ENCODE measurements around the gene SYTL2.
"Not testable (repeated sequence)": the region's sequence is repeated elsewhere in the genome, so short reads cannot be mapped to it uniquely, and the experiment has no call there.

The SYTL2 gene

DNA sequence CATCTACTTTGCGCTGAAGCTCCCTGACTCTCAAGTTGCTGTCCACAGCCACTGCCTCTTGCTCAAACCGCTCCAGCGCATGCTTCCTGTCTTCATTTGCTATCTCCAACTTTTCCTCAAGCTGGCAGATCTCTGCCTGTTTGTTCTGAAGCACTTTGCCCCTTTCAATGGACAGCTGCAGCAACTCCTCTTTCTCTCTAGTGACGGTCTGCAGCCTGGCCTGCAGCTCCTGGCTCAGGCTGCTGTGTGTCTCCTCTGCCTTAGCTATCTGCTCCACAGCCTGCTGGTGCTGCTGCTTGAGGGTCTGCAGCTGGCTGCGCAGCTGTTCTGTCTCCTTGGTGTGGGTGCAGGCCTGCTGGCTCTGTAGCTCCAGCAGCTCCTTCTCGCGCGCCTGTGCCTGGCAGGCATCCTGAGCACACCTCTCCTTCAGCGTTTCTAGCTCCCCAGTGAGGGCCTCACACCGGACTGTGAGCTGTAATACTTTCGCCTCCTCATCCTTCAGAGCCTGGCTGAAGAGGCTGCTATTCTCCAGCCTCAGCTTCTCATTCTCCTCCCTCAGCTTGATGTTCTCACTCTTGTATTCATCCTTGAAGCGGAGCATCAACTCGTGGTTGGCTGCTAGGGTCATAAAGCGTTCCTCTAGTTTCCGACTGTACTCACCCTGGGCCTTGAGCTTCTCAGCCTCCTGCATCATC is 125.7 kb downstream of the SYTL2 start:
- DNase-seq = no peak

DNA sequence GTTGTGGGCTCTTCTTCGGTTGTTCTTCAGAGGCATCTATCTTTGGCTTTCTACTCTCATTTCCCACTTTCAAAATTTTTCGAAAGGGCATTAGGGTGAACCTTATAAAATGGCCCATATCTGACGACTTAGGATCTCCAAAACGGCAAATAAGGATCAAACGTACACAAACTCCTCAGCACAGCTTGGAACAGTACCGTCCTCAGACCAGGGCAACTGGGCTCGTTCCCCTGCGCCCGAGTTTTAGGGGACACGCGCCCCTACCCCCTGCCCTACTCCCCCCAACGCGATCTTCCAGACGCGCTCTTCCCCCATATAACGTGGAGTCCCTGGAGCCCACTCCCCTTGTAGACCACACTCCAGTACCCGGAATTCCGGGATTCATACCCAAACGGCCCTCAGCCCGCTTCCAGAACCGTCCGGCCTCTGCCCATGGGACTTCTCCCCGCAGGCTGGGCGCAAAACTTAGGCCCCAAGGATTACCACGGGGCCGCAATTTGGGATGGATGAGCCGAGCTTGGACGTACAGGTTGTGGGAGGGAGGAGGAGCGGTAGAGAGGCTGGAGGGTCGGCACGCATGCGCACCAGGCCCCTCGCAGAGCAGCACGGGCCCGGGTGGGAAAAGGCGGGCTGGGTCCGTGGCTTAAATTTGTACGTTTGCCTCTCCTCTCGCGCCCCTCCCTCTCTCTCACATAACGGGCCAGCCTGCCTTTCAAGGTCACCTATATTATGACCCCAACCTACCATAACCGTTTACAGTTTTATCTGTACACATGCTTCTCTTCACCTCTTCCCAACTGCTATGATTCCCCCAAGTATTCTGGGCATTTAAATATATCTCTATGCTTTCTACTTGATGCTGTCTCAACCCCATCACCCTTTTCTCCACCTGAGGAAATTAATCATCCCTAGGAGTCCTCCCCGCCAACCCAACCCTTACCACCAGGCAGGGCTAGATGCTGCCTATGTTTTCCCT is 128.3 kb downstream of the SYTL2 start:
- no peak for DNase-seq

DNA sequence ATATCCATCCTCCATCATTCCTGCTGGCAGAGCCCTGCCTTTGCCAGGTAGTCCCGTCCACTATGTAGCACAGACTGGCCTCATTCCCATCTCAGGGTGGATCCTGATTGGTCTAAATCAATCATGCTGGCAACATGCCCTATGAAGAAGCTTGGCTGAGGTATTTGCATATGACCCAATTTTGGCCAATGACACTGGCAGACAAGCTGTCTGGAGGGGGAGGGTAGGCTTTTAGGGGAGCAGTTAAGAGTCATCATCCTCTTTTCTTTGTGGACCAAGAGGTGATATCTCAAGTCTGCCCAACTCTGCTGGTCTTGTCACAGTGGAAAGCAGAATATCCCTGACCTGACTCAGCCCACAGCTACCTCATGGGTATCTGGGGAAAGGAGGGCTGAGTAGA is 130.0 kb downstream of the SYTL2 start:
- DNase-seq = no peak

- no peak for DNase-seq
Observed at GRCh38 chr11:85679576-85679975, 131.4 kb downstream of the SYTL2 start.

DNA sequence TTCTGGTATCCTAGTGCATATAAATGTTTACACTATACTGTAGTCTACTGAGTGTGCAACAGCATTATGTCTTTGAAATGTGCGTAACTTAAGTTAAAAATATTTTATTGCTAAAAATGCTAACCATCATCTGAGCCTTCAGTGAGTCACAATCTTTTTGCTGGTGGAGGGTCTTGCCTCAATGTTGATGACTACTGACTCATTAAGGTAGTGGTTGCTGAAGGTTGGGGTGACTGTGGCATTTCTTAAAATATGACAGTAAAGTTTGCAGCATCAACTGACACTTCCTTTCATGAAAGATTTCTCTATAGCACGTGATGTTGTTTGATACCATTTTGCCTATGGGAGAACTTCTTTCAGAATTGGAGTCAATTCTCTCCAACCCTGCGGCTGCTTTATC is 137.5 kb downstream of the SYTL2 start:
- DNase-seq = no peak

DNA sequence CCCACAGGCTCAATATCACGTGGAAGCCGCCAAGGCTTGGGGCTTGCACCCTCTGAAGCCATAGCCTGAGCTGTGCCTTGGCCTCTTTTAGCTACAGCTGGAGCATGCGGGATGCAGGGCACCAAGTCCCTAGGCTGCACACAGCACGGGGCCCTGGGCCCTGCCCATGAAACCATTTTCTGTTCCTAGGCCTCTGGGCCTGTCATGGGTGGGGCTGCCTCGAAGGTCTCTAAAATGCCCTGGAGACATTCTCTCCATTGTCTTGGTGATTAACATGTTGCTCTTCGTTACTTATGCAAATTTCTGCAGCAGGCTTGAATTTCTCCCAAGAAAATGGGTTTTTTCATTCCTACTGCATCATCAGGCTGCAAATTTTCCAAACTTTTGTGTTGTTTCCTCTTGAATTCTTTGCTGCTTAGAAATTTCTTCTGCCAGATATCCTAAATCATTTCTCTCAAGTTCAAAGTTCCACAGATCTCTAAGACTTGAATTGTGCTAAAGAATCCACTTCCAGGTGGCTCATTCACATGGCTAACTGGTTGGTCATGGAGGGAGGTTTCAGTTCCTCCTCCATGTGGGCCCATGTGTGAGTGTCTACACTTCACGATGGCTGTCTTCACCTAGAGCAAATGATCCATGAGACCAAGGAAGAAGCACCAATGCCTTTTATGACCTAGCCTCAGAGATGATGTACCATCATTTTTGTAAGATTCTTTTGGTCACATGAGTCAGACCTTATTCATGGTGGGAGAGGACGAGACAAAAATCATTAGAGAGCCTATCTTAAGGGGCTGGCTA is 138.6 kb downstream of the SYTL2 start:
- no peak for DNase-seq

DNA sequence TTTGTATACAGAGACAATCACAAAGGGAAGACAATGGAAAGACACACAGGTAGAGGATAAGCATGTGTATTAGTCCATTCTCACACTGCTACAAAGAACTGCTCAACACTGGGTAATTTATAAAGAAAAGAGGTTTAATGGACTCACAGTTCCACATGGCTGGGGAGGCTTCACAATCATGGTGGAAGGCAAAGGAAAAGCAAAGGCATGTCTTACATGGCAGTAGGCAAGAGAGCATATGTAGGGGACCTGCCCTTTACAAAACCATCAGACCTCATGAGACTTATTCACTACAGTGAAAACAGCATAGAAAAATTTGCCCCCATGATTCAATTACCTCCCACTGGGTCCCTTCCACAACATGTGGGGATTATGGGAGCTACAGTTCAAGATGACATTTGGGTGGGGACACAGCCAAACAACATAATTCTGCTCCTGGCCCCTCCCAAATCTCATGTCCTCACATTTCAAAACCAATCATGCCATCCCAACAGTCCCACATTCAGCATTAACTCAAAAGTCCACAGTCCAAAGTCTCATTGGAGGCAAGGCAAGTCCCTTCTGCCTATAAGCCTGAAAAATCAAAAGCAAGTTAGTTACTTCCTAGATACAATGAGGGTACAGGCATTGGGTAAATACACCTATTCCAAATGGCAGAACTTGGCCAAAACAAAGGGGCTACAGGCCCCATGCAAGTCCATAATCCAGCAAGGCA is 139.8 kb downstream of the SYTL2 start:
- DNase-seq = not testable (repeated sequence)

- DNase-seq = no peak
Observed at GRCh38 chr11:85668157-85668556, 142.8 kb downstream of the SYTL2 start.

GRCh38 chr11:85666687-85667086 is 144.3 kb downstream of the SYTL2 start:
- no peak for DNase-seq

GRCh38 chr11:85665733-85666132 is 145.2 kb downstream of the SYTL2 start:
- DNase-seq = no peak

DNA sequence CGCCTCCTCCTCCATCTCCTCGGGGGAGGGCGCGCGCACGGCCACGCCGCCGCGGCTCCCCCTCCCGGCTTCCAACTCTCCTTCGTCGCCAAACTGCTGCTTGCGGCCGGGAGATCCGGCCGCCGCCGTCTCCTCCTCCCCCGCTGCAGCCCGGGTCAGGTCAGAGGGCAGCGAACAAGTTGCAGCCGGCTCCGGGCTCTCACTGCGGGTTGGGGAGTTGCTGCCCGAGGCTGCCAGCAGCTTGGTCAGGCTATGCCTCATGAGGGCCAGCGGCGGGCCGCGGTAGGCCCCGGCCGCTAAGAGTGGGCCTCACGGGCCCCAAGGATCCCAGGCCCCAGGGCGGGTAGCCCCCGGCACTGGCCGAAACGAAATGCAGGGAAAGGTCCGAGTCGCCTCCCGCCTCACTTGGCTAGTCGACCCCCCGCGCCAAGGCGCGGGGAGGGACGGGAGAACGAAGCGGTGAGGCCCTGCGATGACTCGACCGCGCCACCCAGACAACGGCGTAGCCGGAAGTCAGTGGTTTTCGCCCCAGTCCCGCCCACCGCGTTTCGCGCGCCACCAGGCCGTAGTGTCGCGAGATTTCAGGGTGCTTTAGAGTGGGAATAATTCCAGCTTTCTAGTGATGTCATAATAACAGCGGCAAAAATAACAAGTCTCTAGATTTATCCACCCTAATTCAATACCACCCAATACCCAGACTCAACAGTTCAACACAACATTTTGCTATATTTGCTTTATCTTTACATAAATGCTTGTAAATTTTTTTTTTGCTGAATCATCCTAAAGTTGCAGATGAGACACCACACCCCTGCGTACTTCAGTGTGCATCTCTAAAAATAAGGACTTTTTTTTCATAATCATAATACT is 146.1 kb downstream of the SYTL2 start, which contains the start of gene CREBZF:
Gene CREBZF (minus strand): TSS at position 515 of the 867 bp plus-strand sequence. CDS start 254 bp downstream, at position 261.
- peak; percentile 97 for DNase-seq

- DNase-seq = peak; percentile 74
Observed at GRCh38 chr11:85663753-85664614, 147.0 kb downstream of the SYTL2 start.

GRCh38 chr11:85663080-85663752 is 147.7 kb downstream of the SYTL2 start:
- DNase-seq = no peak

- DNase-seq = no peak
Observed at GRCh38 chr11:85661972-85662664, 148.8 kb downstream of the SYTL2 start.

- no peak for DNase-seq
Observed at GRCh38 chr11:85658180-85658579, 152.8 kb downstream of the SYTL2 start.

DNA sequence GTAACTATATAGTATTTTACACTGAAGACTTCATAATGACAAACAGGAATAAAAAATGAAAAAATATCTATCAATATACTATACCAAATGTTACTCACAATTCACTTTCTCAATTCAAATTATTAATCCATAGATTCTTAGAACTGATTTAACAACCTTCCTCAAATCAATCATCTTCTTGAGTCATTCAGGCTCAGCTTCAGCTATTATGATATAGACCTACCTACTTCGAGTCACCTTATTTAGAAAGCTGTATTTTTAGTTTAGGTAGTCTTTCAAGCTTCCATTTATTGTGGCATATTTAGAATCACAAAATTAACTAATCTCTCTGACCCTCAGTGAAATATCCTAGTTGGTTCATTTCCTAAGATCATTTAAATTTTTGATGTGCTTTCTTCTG is 154.2 kb downstream of the SYTL2 start:
- no peak for DNase-seq

DNA sequence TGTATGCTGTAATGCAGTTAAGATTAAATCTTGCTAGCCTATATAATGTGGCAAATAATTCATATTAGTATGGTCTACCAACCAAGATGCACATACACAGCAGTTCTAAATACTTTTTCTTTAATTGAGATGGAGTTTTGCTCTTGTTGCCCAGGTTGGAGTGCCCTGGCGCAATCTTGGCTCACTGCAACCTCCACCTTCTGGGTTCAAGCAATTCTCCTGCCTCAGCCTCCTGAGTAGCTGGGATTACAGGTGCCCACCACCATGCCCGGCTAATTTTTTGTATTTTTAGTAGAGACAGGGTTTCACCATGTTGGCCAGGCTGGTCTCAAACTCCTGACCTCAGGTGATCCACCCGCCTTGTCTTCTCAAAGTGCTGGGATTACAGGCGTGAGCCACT is 156.6 kb downstream of the SYTL2 start:
- DNase-seq = not testable (repeated sequence)

DNA sequence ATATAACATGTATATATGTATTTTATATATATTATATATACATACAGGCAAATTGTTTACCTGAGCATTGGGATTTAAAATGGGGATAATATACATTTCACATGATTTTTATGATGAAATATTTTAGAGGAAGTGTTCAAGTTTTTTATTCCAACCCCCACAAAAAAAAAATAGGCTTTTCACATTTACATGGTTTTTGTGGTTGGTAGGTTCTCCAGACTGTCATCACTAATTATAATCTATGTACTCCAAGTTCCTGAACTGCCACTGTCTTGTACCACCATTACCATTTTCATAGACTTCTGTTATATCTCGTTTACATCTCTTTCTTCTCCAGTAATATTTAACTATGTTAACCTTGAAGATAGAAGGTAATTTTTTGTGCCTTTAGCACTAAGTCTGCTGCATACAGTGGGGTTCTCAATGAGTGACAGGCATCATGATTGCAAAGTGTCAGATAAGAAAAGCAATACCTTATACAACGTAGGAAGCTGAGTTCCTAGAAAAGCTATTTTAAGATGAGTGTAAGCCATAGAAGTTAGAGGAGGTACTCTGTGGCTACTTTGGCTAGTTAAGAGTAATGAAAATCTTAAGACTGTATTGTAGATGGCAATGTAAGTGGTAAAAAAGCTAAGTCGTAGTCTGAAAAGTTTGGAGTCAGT is 158.0 kb downstream of the SYTL2 start:
- DNase-seq = no peak

DNA sequence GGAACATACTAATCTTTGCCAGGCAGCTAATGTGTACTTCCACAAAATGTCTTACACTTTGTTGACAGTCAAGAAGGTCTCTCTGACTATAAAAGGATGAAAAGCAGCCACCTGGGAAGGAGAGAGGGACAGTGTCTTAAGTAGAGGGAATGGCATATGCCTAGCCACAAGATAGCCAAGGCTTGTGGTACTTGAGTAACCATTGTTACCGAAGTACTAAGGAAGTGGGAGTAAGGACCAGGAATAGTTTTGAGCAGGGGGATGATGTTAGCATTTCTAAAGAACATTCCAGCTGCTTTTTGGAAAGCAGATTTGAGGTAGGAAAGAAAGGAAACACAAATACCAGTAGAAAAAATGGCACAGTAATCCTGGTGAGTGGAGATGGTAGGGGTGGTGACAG is 159.8 kb downstream of the SYTL2 start:
- DNase-seq = no peak
